ENCODE measurements around the gene PSME3IP1. TPM values are rescaled to one million over a fixed set of nuclear protein-coding genes. Genes with fewer than 3 reads are reported as not detected.

PSME3IP1 gene
- total and polyA plus RNA-seq, 2 experiments from 2014 or later, result 64.2 to 73.2 TPM

DNA sequence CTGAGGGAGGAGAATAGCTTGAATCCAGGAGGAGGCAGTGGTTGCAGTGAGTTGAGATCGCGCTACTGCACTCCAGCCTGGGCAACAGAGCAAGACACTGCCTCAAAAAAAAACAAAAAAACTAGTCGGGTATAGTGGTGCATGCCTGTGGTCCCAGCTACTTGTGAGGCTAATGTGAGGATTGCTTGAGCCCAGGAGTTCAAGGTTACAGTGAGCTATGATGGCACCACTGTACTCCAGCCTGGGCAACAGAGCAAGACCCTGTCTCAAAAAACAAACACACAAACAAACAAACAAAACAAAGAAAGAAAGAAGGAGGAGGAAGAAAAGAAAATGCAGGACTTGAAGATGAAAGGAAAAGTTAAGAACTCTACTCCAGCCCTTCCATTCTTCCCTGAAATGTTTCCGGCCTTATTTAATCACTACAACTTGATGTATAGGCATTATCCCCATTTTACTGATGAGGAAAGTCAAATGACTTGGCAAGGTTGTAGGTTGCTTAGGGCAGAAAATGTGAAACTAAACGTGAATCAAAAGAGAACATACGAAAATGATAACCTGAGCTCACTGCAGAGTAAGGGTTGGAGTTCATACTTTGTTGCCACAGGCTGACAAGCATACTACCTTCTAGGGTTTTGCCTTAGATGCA, 30.0 kb downstream of the PSME3IP1 start:
- no peak overlapping the region for H3K27ac ChIP-seq
- H3K4me3 ChIP-seq, result no peak overlapping the region
- H3K4me2 ChIP-seq, result no peak overlapping the region
- 86% methylated on average over 6 of the region's 6 CpGs for WGBS (ENCODE audit: low lambda C conversion rate, missing lambda C conversion rate)
- H3K9me2 ChIP-seq (replicated peaks; ENCODE audit: insufficient read depth), result no peaks in the 10 kb centered on the region
- no peaks in the 10 kb centered on the region for H3K27me3 ChIP-seq
- H3K36me3 ChIP-seq (replicated peaks; ENCODE audit: insufficient read depth, low read depth), result peaks cover 3% of the 10 kb centered on the region
- H3K9me3 ChIP-seq (ENCODE audit: low read depth), result no peaks in the 10 kb centered on the region
- H2AFZ ChIP-seq, result no peak overlapping the region
- no peaks in the 10 kb centered on the region for H3K79me2 ChIP-seq
- H3K4me1 ChIP-seq (ENCODE audit: insufficient read depth), result no peaks in the 10 kb centered on the region
- no peak for TF ChIP-seq EZH2 (IDR thresholded peaks at IDR 0.05; ENCODE audit: borderline replicate concordance)
- TF ChIP-seq, protein P1, sequence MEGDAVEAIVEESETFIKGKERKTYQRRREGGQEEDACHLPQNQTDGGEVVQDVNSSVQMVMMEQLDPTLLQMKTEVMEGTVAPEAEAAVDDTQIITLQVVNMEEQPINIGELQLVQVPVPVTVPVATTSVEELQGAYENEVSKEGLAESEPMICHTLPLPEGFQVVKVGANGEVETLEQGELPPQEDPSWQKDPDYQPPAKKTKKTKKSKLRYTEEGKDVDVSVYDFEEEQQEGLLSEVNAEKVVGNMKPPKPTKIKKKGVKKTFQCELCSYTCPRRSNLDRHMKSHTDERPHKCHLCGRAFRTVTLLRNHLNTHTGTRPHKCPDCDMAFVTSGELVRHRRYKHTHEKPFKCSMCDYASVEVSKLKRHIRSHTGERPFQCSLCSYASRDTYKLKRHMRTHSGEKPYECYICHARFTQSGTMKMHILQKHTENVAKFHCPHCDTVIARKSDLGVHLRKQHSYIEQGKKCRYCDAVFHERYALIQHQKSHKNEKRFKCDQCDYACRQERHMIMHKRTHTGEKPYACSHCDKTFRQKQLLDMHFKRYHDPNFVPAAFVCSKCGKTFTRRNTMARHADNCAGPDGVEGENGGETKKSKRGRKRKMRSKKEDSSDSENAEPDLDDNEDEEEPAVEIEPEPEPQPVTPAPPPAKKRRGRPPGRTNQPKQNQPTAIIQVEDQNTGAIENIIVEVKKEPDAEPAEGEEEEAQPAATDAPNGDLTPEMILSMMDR (IDR thresholded peaks at IDR 0.05; ENCODE audit: poor library complexity), result no peak
- TF ChIP-seq EZH2phosphoT487 (IDR thresholded peaks at IDR 0.05; ENCODE audit: low read depth, severe bottlenecking, unreplicated experiment), result no peak
- no peaks in the 10 kb centered on the region for H4K20me1 ChIP-seq (ENCODE audit: insufficient read depth, poor library complexity, severe bottlenecking)
- DNase-seq (ENCODE audit: low spot score), result no peak

DNA sequence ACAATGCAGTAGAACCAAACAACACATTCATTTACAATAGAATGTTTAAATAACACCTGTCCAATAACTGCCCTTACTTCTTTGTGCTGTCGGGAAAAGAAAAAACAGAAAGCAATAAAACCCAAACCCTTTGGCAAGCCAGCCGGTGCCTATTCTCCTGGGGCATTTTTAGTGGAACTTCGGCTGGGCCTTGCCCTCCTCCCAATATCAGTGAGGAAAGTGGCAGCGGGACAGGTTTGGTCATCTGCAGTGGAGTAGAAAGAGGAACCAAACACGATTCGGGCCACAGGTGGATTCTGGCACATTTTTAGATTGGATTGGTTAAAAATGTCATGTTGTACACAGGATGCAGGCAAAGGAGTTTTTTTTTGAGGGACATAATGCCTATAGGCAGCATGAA, 32.0 kb downstream of the PSME3IP1 start:
- TF ChIP-seq EZH2phosphoT487 (IDR thresholded peaks at IDR 0.05; ENCODE audit: low read depth, severe bottlenecking, unreplicated experiment) (no peak), EZH2 (IDR thresholded peaks at IDR 0.05; ENCODE audit: borderline replicate concordance) (no peak)
- TF ChIP-seq, protein P1 (IDR thresholded peaks at IDR 0.05; ENCODE audit: poor library complexity), result no peak
- Histone ChIP-seq H3K27me3 (no peaks in the 10 kb centered on the region), H3K79me2 (no peaks in the 10 kb centered on the region), H3K27ac (no peak overlapping the region), H3K9me3 (ENCODE audit: low read depth) (no peaks in the 10 kb centered on the region), H3K9me2 (replicated peaks; ENCODE audit: insufficient read depth) (no peaks in the 10 kb centered on the region), H4K20me1 (ENCODE audit: insufficient read depth, poor library complexity, severe bottlenecking) (no peaks in the 10 kb centered on the region), H3K36me3 (replicated peaks; ENCODE audit: insufficient read depth, low read depth) (peaks cover 3% of the 10 kb centered on the region), H3K4me2 (no peak overlapping the region), H2AFZ (no peak overlapping the region), H3K4me3 (no peak overlapping the region), H3K4me1 (ENCODE audit: insufficient read depth) (no peaks in the 10 kb centered on the region)
- WGBS (ENCODE audit: low lambda C conversion rate, missing lambda C conversion rate), result 83% methylated on average over 6 of the region's 6 CpGs
- DNase-seq (ENCODE audit: low spot score), result no peak

DNA sequence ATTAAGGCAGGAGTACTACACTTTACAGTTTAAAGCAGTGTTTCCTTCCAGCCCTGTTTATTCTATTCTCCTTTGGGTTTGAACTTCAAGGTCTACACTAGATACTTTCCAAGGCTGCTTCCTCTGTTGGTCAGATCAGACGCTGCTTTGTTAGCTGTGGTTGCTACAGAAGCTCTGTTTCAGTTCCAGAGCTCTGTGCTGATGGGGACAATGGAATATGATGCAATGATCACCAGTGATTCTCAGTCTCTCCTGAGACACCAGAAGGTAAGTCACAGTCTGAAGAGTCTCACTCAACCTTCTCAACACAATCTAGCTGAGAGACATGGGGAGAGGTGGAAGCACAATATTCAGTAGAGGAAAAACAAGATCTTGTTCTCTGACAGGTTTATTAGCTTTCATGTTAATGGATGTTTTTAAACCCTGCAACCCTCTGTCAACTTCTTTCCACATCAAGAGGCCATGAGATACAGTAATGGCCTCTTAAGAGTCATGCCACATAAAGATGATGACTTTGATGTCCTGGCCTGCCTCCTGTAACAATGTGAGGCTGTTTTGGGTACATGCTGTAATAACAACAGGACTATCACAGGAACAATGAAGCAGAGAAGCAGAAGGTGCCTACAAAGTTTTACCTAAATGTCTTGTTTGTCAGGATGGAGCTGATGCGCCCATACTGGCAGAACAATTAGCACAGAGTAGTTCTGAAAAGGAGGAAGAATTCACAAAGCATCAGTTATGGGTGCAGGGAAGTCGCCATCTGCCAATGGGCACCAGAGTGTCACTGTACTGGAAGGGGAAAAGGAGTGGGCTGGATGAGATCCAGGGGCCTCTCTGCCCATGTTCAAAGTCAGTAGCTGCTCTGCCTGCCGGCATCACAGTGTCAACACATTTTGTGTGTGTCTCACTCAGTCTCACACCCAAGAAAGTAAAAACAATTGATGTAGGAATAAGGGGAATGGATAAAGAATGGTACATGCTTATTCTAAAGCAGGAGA, 33.4 kb downstream of the PSME3IP1 start:
- Histone ChIP-seq H4K20me1 (ENCODE audit: insufficient read depth, poor library complexity, severe bottlenecking) (no peaks in the 10 kb centered on the region), H3K79me2 (no peaks in the 10 kb centered on the region), H3K36me3 (replicated peaks; ENCODE audit: insufficient read depth, low read depth) (peaks cover 3% of the 10 kb centered on the region), H3K4me3 (no peak overlapping the region), H3K27me3 (no peaks in the 10 kb centered on the region), H3K9me3 (ENCODE audit: low read depth) (no peaks in the 10 kb centered on the region), H3K4me1 (ENCODE audit: insufficient read depth) (no peaks in the 10 kb centered on the region), H3K9me2 (replicated peaks; ENCODE audit: insufficient read depth) (no peaks in the 10 kb centered on the region), H3K4me2 (no peak overlapping the region), H3K27ac (no peak overlapping the region), H2AFZ (no peak overlapping the region)
- no peak for TF ChIP-seq EZH2 (IDR thresholded peaks at IDR 0.05; ENCODE audit: borderline replicate concordance)
- TF ChIP-seq, protein P1 (IDR thresholded peaks at IDR 0.05; ENCODE audit: poor library complexity), result no peak
- TF ChIP-seq EZH2phosphoT487 (IDR thresholded peaks at IDR 0.05; ENCODE audit: low read depth, severe bottlenecking, unreplicated experiment), result no peak
- no peak for DNase-seq (ENCODE audit: low spot score)
- 69% methylated on average over 4 of the region's 4 CpGs for WGBS (ENCODE audit: low lambda C conversion rate, missing lambda C conversion rate)
